NCI-H2081 (cell line): ENCODE data around the gene RXRA.

Experiments used
- DNase-seq, 2 experiments: peaks; one replicate each; lab custom pipeline; 2025; lab: John Stamatoyannopoulos, UW

Gene RXRA

DNA sequence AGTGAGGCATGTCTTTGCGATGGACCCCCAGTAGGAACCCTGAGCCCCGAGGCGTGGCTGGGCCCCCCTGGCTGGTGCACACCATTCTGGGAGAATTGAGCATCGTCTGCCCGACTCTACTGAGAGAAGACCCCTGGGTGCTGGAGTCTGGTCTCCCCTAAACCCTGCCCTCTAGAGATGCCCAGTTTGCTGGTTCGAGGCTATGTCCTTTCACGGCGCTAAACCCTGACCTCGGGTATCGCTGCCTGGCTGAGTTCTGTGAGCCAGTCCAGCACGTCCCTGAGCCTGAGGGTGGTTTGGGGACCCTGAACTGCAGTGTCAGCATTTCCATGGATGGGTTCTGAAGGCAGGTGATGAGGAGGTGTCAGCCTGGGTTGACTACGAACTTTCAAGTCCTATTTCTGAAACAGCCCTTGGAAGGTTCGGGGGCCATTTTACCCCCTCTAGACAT lies 128.8 kb downstream of the RXRA start:
- no peak for DNase-seq

- no peak for DNase-seq
Measured at GRCh38 chr9:134455537-134455933, 129.3 kb downstream of the RXRA start.

- no peak for DNase-seq
Measured at GRCh38 chr9:134455934-134456755, 129.9 kb downstream of the RXRA start.

GRCh38 chr9:134456756-134457305 lies 130.6 kb downstream of the RXRA start:
- DNase-seq: no peak

GRCh38 chr9:134457321-134458206 lies 131.3 kb downstream of the RXRA start:
- no peak for DNase-seq

GRCh38 chr9:134458207-134459108 lies 132.2 kb downstream of the RXRA start:
- no peak for DNase-seq

DNA sequence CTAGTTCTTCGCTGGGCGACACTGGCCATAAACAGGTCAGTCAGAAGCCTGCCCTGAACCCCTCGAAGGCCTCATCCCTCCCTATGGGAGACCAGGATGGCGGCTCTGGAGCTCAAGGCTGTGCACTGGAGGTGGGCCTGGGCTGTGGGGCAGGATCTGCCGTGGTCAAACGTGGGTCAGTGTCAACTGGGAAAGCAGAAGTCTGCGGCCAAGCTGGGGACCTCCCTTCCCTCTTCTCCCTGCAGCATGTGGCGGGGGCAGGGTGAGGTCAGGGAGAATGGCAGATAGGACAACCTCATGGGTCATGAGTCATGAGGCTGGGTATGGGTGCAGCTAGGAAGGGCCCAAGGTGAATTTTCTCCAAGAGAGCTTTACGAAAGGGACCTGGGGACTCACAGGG lies 132.9 kb downstream of the RXRA start:
- DNase-seq: no peak

DNA sequence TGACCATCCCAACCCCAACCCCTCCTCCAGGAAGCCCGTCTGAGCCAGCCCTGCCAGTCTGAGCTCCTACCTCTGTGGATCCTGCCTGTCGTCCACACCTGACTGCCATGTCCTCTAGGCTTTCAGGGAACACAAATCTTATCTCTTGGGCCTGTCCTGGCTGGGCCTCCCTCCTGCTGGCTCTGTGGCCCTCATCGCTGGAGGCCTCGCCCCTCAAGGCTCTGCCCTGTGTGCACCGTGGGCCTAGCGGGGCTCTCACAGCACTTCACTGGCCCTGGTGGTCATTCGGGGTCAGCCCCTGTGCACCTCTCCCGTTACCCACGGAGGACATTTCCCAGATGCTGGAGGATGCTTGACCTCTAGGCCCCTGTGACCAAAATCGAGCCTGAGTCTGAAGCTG lies 133.3 kb downstream of the RXRA start:
- DNase-seq: no peak

DNA sequence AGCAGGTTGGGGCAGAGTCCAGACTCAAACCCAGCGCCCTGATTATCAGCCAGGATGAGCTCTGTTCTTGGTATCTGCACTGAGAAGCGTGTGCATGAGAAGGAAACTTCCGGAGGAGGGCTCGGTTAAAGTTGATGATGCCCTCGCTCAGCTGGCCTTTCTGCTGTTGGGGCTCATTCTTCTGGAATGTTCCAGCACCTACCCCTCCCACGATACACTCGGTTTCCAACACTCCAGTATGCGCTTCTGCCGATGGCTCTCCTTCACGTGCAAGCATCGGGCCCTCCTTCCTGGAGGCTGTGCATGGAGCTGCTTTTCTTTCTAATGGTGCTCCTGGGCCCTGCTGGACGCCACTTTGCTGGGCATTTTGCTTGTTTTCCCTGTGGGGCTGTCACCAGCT lies 134.0 kb downstream of the RXRA start:
- DNase-seq: no peak

DNA sequence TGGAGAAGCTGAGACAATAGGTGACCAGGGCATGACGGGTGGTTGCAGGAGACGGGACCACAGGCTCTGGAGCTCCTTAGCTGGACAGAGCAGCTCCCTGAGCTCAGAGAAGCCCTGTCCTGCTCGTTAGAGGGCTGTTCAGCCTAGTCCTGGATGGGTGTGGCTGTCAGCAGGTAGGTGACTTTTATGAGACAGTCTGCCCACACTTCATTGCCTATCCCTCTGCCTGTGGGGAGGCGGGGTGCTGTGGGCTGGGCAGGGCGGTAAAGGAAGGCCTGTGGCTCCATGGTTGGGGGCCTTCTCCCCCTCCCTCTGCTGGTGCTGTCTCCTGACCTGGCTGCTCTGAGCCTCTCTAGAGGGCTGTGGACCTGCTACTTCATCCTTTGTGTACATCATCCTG lies 134.6 kb downstream of the RXRA start:
- DNase-seq: no peak

- no peak for DNase-seq
Measured at GRCh38 chr9:134461426-134461982, 135.2 kb downstream of the RXRA start.

DNA sequence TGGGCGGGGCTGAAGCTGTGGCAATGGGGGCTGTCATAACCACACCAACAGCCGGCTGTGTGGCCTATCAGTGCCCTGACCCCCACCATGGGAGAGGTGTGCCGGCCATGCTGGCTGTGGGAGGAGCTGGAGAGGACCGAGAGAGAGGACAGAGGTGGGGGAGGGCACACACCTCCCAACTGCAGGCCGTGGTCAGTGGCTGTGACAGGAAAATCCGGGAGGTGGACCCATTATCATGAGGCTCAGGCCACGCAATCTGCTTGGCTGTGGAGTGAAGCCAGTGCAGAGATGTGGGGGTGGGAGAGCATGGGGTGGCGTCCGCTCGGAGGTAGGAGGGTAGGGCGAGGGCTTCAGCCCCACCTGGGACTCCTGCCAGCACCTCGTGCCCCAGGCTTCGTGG lies 136.1 kb downstream of the RXRA start:
- DNase-seq: no peak

DNA sequence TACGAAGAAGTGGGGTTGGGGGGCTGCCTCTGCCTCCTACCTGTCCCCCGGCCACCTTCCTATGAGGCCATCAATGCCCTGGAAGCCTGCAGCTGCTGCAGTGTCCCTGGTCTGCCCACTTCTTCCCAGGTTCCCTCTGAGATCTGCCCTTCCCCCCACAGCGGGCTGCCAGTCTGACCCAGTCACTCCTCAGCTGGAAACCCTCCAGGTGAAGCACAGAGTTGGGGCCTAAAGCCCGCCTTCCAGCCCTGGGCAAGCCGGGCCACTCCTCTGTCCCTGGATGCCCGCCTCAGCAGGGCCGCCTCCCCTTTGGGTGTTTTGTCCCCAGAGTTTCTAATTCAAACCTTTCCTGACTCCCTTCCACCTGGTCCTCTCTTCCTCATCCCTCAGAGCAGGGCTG lies 137.0 kb downstream of the RXRA start:
- DNase-seq: no peak

GRCh38 chr9:134466869-134467616 lies 140.8 kb downstream of the RXRA start:
- DNase-seq: no peak

DNA sequence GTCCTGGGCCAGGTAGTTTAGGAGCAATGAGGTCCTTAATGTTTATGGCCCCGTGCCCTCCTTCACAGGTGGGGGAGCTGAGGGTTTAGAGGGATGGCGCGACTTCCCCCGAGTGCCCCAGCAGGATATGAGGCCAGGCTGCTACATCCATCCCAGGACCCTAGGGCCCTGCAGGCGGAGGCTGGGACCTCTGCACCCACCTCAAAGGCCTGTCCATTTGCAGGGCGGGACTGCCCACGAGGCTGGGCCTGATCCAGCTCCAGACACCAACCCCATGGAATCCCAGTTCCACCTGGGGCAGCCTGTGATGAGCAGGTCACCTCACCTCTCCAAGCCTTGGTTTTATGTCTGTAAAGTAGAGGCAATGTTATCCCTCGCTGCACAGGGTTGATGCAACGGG lies 142.1 kb downstream of the RXRA start:
- no peak for DNase-seq

DNA sequence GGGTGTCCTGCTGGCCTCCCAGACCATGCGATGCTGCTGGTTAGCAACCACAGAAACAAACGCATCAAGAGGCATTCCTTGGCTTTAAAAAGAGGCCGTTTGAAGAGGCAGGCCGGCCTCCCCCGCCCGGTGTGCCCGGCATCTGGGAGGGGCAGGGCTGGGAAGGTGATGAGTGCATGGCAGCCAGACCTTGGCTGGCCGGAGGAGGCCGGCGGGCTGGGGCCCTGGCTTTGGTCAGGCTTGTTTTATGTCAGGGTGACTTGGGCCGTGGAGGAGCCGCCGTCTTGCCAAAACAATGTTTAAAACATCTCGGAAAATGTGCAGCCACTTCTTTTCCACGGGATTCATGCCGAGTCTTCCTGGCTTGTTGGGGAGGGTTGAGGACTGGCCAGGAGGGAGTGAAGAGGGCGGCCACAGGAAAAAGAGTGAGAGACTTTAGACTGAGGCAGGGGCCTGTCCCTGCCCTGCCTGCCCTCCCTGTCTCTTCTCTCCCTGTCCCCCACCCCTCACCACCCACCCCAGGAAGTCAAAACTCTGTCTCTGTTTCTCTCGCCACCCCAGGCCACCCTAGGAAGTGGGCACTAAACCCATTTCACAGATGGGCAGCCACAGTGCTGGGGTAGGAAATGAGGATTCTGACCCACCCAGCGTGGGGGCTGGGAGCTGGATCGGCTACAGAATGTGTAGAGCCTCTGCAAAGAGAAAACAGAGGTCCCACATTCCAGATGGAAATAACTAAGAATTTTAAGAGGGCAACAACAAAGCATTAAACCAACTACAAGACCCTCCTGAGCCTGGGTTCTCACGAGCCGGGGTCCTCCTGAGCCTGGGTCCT lies 143.0 kb downstream of the RXRA start:
- DNase-seq: no peak

DNA sequence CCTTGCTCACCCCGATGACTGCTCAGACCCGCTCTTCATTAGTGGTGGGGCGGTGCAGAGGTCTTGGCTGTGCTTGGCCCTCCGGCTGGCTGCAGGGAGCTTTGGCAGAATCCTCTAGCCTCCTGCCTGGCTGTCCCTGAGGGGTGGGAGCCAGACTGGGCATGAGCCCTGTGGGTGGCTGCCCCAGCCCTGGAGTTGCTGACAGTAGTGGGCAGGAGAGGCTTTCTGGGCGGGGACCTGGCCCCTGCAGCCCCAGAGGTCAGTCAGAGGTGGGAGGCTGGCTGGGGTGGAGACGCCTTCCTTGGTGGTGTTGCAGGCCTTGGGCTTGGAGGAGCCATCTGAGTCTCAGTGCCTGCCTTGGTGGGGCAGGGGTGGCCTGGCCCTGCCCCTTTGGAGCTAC lies 146.0 kb downstream of the RXRA start:
- no peak for DNase-seq

- no peak for DNase-seq
Measured at GRCh38 chr9:134473141-134474054, 147.1 kb downstream of the RXRA start.

DNA sequence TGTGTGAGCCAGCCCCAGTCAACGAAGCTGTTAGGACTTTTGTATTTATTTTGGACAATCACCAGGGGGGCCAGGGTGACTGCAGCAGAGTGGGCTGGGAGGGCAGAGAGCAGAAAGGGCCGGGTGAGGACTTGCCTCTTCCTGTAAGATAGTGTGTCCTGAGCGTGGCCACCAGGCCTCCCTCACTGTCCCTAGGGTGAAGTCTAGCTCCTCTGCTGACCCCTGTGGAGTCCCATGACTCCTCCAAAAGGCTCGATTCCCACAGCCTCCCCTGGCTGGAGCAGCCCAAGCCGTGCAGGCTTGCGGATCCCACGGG lies 147.8 kb downstream of the RXRA start:
- no peak for DNase-seq
